Endodermal cell (in vitro differentiated cells): Measurements from ENCODE around the gene IFNK. TPM values are rescaled to one million over a fixed set of nuclear protein-coding genes. Genes with fewer than 3 reads are reported as not detected.

Experiments used
- DNase-seq: peaks from one replicate; pipeline ENCODE4 v3.0.0-alpha.2; 2017
- H3K27ac ChIP-seq: 2 replicates; pipeline ENCODE4 v1.5.1; 2013; ENCODE audit warnings: mild to moderate bottlenecking, low read depth, low read length, moderate library complexity
- H3K27me3 ChIP-seq: 2 replicates; pipeline ENCODE4 v1.6.1; 2013; ENCODE audit warnings: mild to moderate bottlenecking, low read length, moderate library complexity; ENCODE audit not compliant: insufficient read depth, control insufficient read depth, poor library complexity, severe bottlenecking
- H3K36me3 ChIP-seq: 2 replicates; pipeline ENCODE4 v1.7.0; 2013; ENCODE audit warnings: mild to moderate bottlenecking, low read length, moderate library complexity; ENCODE audit not compliant: control insufficient read depth, insufficient read depth
- H3K4me1 ChIP-seq: one replicate; pipeline ENCODE4 v1.7.0; 2013; ENCODE audit warnings: low read length; ENCODE audit not compliant: control insufficient read depth, insufficient read depth
- H3K4me3 ChIP-seq: 2 replicates; pipeline ENCODE4 v1.5.1; 2013; ENCODE audit warnings: mild to moderate bottlenecking, low read length, moderate library complexity
- H3K9ac ChIP-seq: 2 replicates; pipeline ENCODE4 v1.6.1; 2013; ENCODE audit warnings: mild to moderate bottlenecking, low read length, moderate library complexity; ENCODE audit not compliant: poor library complexity, severe bottlenecking; ENCODE audit errors: extremely low read depth
- H3K9me3 ChIP-seq: 2 replicates; pipeline ENCODE4 v1.6.1; 2013; ENCODE audit warnings: mild to moderate bottlenecking, low read length, moderate library complexity; ENCODE audit not compliant: control insufficient read depth
- H3K27ac Mint-ChIP-seq: 2 replicates; pipeline ENCODE4 v1.8.0; 2020; ENCODE audit warnings: mixed read lengths
- H3K27me3 Mint-ChIP-seq: 2 replicates; pipeline ENCODE4 v1.8.0; 2021; ENCODE audit warnings: mild to moderate bottlenecking, mixed read lengths; ENCODE audit not compliant: insufficient read depth
- H3K36me3 Mint-ChIP-seq: 2 replicates; pipeline ENCODE4 v1.8.0; 2020; ENCODE audit warnings: low read depth, mixed read lengths
- H3K4me1 Mint-ChIP-seq: 2 replicates; pipeline ENCODE4 v1.8.0; 2020; ENCODE audit warnings: mixed read lengths
- H3K4me3 Mint-ChIP-seq: 2 replicates; pipeline ENCODE4 v1.8.0; 2020; ENCODE audit warnings: mild to moderate bottlenecking, moderate library complexity, mixed read lengths
- H3K9me3 Mint-ChIP-seq: 2 replicates; pipeline ENCODE4 v1.8.0; 2020; ENCODE audit warnings: mild to moderate bottlenecking, mixed read lengths
- CTCF ChIP-seq: fragments of 200-600 bp; sonication (generic); conservative IDR thresholded peaks from 2 replicates; pipeline ENCODE4 v1.5.0; 2021; ENCODE audit warnings: antibody characterized with exemption, mild to moderate bottlenecking
- WGBS, 2 experiments: methylation state at CpG; one replicate each; pipeline versions ENCODE4 v1.1.5 to v1.1.7; 2013; ENCODE audit warnings: missing lambda C conversion rate in 2 of 2, mixed read lengths in 1 of 2; ENCODE audit not compliant: insufficient coverage in 1 of 2, insufficient read length in 1 of 2; 5-methylcytosine and 5-hydroxymethylcytosine counted together
- total RNA-seq, 2 donors: library from RNA; stranded (reverse); fragmentation: NEBNext Ultra II Directional in 1 of 2; extraction: Animal tissue kit (Norgen Biotek cat#: 25700) in 1 of 2; gene quantifications; 2 replicates in 1 of 2; 3 replicates in 1 of 2; pipeline ENCODE4 v1.2.1, GENCODE V29; 2021

The IFNK gene
- total RNA-seq, 2 donors from 2014 or later = not detected

GRCh38 chr9:27566118-27566517, 42.0 kb downstream of the IFNK start:
- Histone ChIP-seq H3K27ac (no peak overlapping the region), H3K9me3 (no peaks in the 10 kb centered on the region), H3K4me1 (peaks cover 5% of the 10 kb centered on the region), H3K36me3 (peaks cover 39% of the 10 kb centered on the region), H3K9ac (no peak overlapping the region), H3K4me3 (no peak overlapping the region), H3K27me3 (no peaks in the 10 kb centered on the region)
- Mint-ChIP-seq H3K36me3 (peaks cover 11% of the 10 kb centered on the region), H3K9me3 (no peaks in the 10 kb centered on the region), H3K27me3 (no peaks in the 10 kb centered on the region), H3K4me1 (peaks cover 10% of the 10 kb centered on the region), H3K27ac (no peak overlapping the region), H3K4me3 (no peak overlapping the region)
- no peak for TF ChIP-seq CTCF
- WGBS, 2 experiments = 60 to 100% methylated on average over 1 of the region's 1 CpG
- DNase-seq = no peak

GRCh38 chr9:27569406-27569805, 45.3 kb downstream of the IFNK start:
- no peak overlapping the region for H3K27ac Mint-ChIP-seq
- no peaks in the 10 kb centered on the region for H3K9me3 ChIP-seq
- no peaks in the 10 kb centered on the region for H3K9me3 Mint-ChIP-seq
- no peak for DNase-seq
- H3K36me3 ChIP-seq = peaks cover 19% of the 10 kb centered on the region
- TF ChIP-seq CTCF = no peak
- H3K36me3 Mint-ChIP-seq = peaks cover 5% of the 10 kb centered on the region
- H3K4me1 ChIP-seq = peaks cover 5% of the 10 kb centered on the region
- H3K4me3 ChIP-seq = no peak overlapping the region
- H3K4me3 Mint-ChIP-seq = no peak overlapping the region
- H3K4me1 Mint-ChIP-seq = peaks cover 25% of the 10 kb centered on the region
- no peaks in the 10 kb centered on the region for H3K27me3 Mint-ChIP-seq
- H3K27ac ChIP-seq = no peak overlapping the region
- no peak overlapping the region for H3K9ac ChIP-seq
- H3K27me3 ChIP-seq = no peaks in the 10 kb centered on the region
- WGBS, 2 experiments = 97 to 100% methylated on average over 1 to 2 of the region's 2 CpGs

- H3K4me3 Mint-ChIP-seq = no peak overlapping the region
- Histone ChIP-seq H3K36me3 (peaks cover 8% of the 10 kb centered on the region), H3K9ac (no peak overlapping the region), H3K4me3 (no peak overlapping the region), H3K27me3 (no peaks in the 10 kb centered on the region), H3K27ac (no peak overlapping the region), H3K9me3 (no peaks in the 10 kb centered on the region), H3K4me1 (peaks cover 5% of the 10 kb centered on the region)
- peaks cover 5% of the 10 kb centered on the region for H3K27me3 Mint-ChIP-seq
- no peak for DNase-seq
- H3K36me3 Mint-ChIP-seq = peaks cover 5% of the 10 kb centered on the region
- H3K4me1 Mint-ChIP-seq = peaks cover 25% of the 10 kb centered on the region
- WGBS, 2 experiments = 94 to 100% methylated on average over 2 to 4 of the region's 4 CpGs
- H3K27ac Mint-ChIP-seq = no peak overlapping the region
- no peak for TF ChIP-seq CTCF
- no peaks in the 10 kb centered on the region for H3K9me3 Mint-ChIP-seq
These were observed 46.9 kb downstream of the IFNK start for GRCh38 chr9:27571011-27571410.
